IPS DF 19.7 (cell line): ENCODE data around the gene DENND4C.
"Not testable (repeated sequence)": the region's sequence is repeated elsewhere in the genome, so short reads cannot be mapped to it uniquely, and the experiment has no call there.

Experiments
- DNase-seq: peaks from one replicate; pipeline ENCODE4 v3.0.0-alpha.2; 2013; ENCODE audit warnings: low read depth, low spot score

DENND4C gene

GRCh38 chr9:19410195-19410503, 179.7 kb downstream of the DENND4C start:
- DNase-seq, result no peak

- DNase-seq, result no peak
These were observed 180.1 kb downstream of the DENND4C start for GRCh38 chr9:19410594-19410993.

- no peak for DNase-seq
These were observed 180.8 kb downstream of the DENND4C start for GRCh38 chr9:19411316-19411715.

- DNase-seq, result not testable (repeated sequence)
These were observed 183.0 kb downstream of the DENND4C start for GRCh38 chr9:19413456-19413855.

- no peak for DNase-seq
These were observed 185.7 kb downstream of the DENND4C start for GRCh38 chr9:19416143-19416542.

GRCh38 chr9:19420877-19421276, 190.4 kb downstream of the DENND4C start:
- DNase-seq, result no peak
